RWPE1 (cell line): ENCODE measurements around the gene ARF3.

Source experiments
- CTCF ChIA-PET: fragments of 350-600 bp; sonication (Branson Sonifier 250); formaldehyde crosslinking; extraction: SDS; loops from one replicate; lab custom pipeline; 2021; lab: Yijun Ruan, JAX
- POLR2A ChIA-PET: fragments of 400-600 bp; formaldehyde crosslinking; extraction: SDS; loops from one replicate; lab custom pipeline; 2020; ENCODE audit warnings: antibody characterized with exemption; ENCODE audit not compliant: low non-redundant PET; lab: Yijun Ruan, JAX
- DNase-seq: peaks from one replicate; pipeline ENCODE4 v3.0.0; 2012; ENCODE audit warnings: low spot score
- H3K27ac ChIP-seq: fragments of 450-650 bp; 2 replicates; pipeline ENCODE4 v1.5.1; 2017
- CTCF ChIP-seq: fragments of 450-650 bp; conservative IDR thresholded peaks from 2 replicates; pipeline ENCODE4 v1.5.1; 2017; ENCODE audit warnings: low read depth, mild to moderate bottlenecking

Gene ARF3

DNA sequence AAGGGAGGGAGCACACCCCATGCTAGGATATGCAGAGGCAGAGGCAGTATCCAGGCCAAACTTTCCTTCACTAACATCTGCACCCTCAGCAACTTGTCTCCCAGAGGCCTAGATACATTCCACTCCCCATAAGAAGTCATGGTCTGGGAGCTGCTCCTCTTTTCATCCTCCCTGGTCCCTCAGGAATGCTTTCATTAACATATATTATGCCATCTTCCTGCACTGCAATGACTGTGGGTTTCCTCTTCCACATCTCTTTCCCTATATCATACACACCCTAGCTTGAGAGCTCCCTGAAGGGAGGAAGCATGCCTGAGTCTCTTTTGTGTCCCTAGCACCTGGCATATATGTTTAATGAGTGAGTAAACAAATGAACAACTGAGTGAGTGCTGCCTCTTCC lies 33.3 kb upstream of the ARF3 start:
- ChIA-PET POLR2A (no interaction called here), CTCF (interaction anchor here (3.7 kb wide), 1 partner anchor 12 kb away, joined by 13 read pairs; the partner anchor contains the start of gene WNT1)

DNA sequence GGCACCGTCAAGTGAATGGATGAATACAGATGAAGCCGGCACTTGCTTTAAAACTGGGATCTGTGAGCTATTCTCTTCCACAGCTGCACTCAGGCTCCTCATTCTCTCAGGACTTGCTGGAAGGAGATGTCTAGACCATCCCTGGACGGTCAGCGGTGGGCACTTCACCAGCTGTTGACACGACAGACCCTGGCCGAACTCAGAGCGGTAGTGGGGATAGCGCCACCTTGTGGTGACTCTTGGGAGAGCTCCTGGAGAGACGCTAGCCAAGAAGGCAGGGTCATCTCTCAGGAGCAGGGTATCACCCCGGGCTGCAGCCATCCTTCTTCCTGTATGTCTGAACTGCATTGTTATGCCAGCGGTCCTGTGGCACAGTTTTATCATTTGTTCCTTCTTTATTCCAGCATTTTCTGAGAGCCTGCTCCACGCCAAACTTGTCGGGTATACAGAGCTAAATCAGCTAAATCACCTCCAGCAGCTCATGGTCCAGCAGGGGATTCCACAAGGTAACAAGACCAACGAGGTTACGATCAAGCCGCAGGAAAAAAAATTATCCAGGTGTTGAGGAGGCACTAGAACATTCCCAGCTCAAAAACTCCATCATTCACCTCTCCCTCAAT lies 30.9 kb upstream of the ARF3 start:
- no peak overlapping the region for H3K27ac ChIP-seq
- ChIA-PET POLR2A (no interaction called here), CTCF (interaction anchor here (0.6 to 2.3 kb wide), 22 partner anchors 10 to 1070 kb away, joined by 3 to 30 read pairs (median 4); partner anchors contain the start of genes DDN, DDX23, RND1 and WNT1)
- peak; percentile 85 for TF ChIP-seq CTCF
- DNase-seq: peak; percentile 65

More for the DNA sequence above, 33.3 kb upstream of the ARF3 start:
- no peak for DNase-seq
- no peak overlapping the region for H3K27ac ChIP-seq
- no peak for TF ChIP-seq CTCF

DNA sequence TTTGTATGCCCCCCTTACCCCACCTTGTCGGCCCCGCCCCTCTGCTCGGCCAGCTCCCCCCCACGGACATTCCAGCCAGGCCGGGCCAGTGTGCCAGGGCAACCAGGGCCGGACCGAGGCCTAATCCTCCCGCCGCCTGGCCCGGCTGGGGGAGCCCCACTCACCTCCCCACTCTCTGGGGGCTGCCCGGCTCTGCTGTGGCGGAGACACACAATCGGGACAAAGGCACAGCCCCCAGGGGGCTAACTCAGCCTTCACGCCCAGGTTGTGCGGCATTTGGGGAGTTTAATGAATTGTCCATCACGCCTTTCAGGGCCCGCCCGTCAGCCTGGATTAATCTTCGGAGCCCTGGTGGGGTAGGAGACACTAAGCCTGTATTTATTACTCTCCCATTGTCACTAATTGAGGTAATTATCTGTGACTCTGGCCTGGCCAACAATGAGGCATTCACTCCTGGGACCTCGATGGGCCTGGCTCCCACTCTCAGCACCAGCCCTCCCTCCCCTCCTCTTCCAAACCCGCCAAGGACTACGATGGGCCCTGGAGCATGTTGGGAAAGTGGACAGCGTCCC lies 29.5 kb upstream of the ARF3 start:
- ChIA-PET CTCF (interaction anchor here (0.7 to 2.0 kb wide), 3 partner anchors 9 to 119 kb away, joined by 6 to 7 read pairs (median 6); partner anchors contain the start of gene WNT1), POLR2A (no interaction called here)
- TF ChIP-seq CTCF: no peak
- no peak overlapping the region for H3K27ac ChIP-seq
- DNase-seq: no peak

DNA sequence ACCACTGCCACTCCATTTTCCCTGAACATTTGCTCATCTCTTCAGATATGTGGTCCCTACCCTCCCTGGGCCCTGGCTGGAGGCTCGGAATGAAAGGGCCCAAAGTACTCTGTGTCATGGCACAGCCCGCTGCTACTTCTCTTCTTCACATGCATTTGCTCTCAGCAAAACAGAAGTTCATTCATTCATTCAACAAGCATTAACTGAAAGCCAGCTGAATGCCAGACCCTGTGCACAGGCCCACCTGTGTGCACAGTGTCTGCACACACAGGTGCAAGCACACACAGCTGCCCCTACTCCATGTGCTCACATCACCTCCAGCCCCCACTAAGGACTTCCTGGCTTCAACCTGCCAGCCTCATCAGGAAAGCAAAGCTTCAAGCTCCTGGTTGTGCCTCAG lies 28.6 kb upstream of the ARF3 start:
- H3K27ac ChIP-seq: no peak overlapping the region
- no peak for TF ChIP-seq CTCF
- ChIA-PET POLR2A (no interaction called here), CTCF (interaction anchor here (0.6 to 2.0 kb wide), 2 partner anchors 8 to 52 kb away, joined by 3 to 7 read pairs; partner anchors contain the start of gene WNT1)
- DNase-seq: no peak

GRCh38 chr12:48985475-48985897 lies 28.2 kb upstream of the ARF3 start:
- TF ChIP-seq CTCF: no peak
- POLR2A ChIA-PET: no interaction called here
- CTCF ChIA-PET: interaction anchor here (0.6 to 2.0 kb wide), 2 partner anchors 8 to 51 kb away, joined by 3 to 7 read pairs; partner anchors contain the start of gene WNT1
- no peak for DNase-seq
- no peak overlapping the region for H3K27ac ChIP-seq

GRCh38 chr12:48982397-48983080 lies 25.3 kb upstream of the ARF3 start:
- no peak for TF ChIP-seq CTCF
- CTCF ChIA-PET: interaction anchor here (0.5 to 2.1 kb wide), 2 partner anchors 10 to 128 kb away, joined by 3 to 5 read pairs; no protein-coding TSS in a partner anchor
- POLR2A ChIA-PET: no interaction called here
- no peak for DNase-seq
- no peak overlapping the region for H3K27ac ChIP-seq
